ENCODE measurements around the gene UFD1.
"Not testable (repeated sequence)": the region's sequence is repeated elsewhere in the genome, so short reads cannot be mapped to it uniquely, and the experiment has no call there.

Gene UFD1

GRCh38 chr22:19448076-19448607, 30.9 kb downstream of the UFD1 start:
- H3K27me3 ChIP-seq (ENCODE audit: insufficient read depth, low read length): no peaks in the 10 kb centered on the region
- peak overlapping the region; percentile 78 for H3K4me3 ChIP-seq (ENCODE audit: low read depth, low read length)
- peak overlapping the region; percentile 58 for H2AFZ ChIP-seq (ENCODE audit: low read length, unreplicated experiment)
- H3K27ac ChIP-seq (ENCODE audit: low read depth, low read length): peak overlapping the region; percentile 49; the same call in 1 of the 2 replicates
- peaks cover 7% of the 10 kb centered on the region; the same call in 1 of the 2 replicates for H3K36me3 ChIP-seq (ENCODE audit: insufficient read depth, low read length)
- no peaks in the 10 kb centered on the region for H3K4me1 ChIP-seq (ENCODE audit: control insufficient read depth, insufficient read depth, low read length, unreplicated experiment)
- H3K79me2 ChIP-seq (ENCODE audit: control insufficient read depth, insufficient read depth, low read length, unreplicated experiment): peaks cover 20% of the 10 kb centered on the region

GRCh38 chr22:19447330-19448075, 31.5 kb downstream of the UFD1 start, which contains the start of gene C22orf39:
Gene C22orf39, minus strand, starts transcription at chr22:19447711. Its CDS starts 23 bp downstream, at chr22:19447688.
- no peaks in the 10 kb centered on the region for H3K4me1 ChIP-seq (ENCODE audit: control insufficient read depth, insufficient read depth, low read length, unreplicated experiment)
- H3K36me3 ChIP-seq (ENCODE audit: insufficient read depth, low read length): peaks cover 3% of the 10 kb centered on the region; the same call in 1 of the 2 replicates
- H3K27me3 ChIP-seq (ENCODE audit: insufficient read depth, low read length): no peaks in the 10 kb centered on the region
- peaks cover 20% of the 10 kb centered on the region for H3K79me2 ChIP-seq (ENCODE audit: control insufficient read depth, insufficient read depth, low read length, unreplicated experiment)
- peak within 1 kb of the TSS; percentile 78 for H3K4me3 ChIP-seq (ENCODE audit: low read depth, low read length)
- peak within 1 kb of the TSS; percentile 58 for H2AFZ ChIP-seq (ENCODE audit: low read length, unreplicated experiment)
- H3K27ac ChIP-seq (ENCODE audit: low read depth, low read length): peak within 1 kb of the TSS; percentile 49; the same call in 1 of the 2 replicates

- peaks cover 3% of the 10 kb centered on the region; the same call in 1 of the 2 replicates for H3K36me3 ChIP-seq (ENCODE audit: insufficient read depth, low read length)
- H3K4me3 ChIP-seq (ENCODE audit: low read depth, low read length): peak overlapping the region; percentile 78
- no peak overlapping the region for H3K27ac ChIP-seq (ENCODE audit: low read depth, low read length)
- H3K27me3 ChIP-seq (ENCODE audit: insufficient read depth, low read length): no peaks in the 10 kb centered on the region
- H2AFZ ChIP-seq (ENCODE audit: low read length, unreplicated experiment): peak overlapping the region; percentile 44
- H3K79me2 ChIP-seq (ENCODE audit: control insufficient read depth, insufficient read depth, low read length, unreplicated experiment): peaks cover 23% of the 10 kb centered on the region
- H3K4me1 ChIP-seq (ENCODE audit: control insufficient read depth, insufficient read depth, low read length, unreplicated experiment): no peaks in the 10 kb centered on the region
Observed at GRCh38 chr22:19446603-19447329, 32.2 kb downstream of the UFD1 start.

GRCh38 chr22:19445279-19445982, 33.6 kb downstream of the UFD1 start:
- not testable (repeated sequence) for H3K4me3 ChIP-seq (ENCODE audit: low read depth, low read length); H3K27ac ChIP-seq (ENCODE audit: low read depth, low read length); H3K27me3 ChIP-seq (ENCODE audit: insufficient read depth, low read length); H3K4me1 ChIP-seq (ENCODE audit: control insufficient read depth, insufficient read depth, low read length, unreplicated experiment); H2AFZ ChIP-seq (ENCODE audit: low read length, unreplicated experiment); H3K36me3 ChIP-seq (ENCODE audit: insufficient read depth, low read length)
- peaks cover 23% of the 10 kb centered on the region for H3K79me2 ChIP-seq (ENCODE audit: control insufficient read depth, insufficient read depth, low read length, unreplicated experiment)

- no peaks in the 10 kb centered on the region for H3K4me1 ChIP-seq (ENCODE audit: control insufficient read depth, insufficient read depth, low read length, unreplicated experiment)
- no peak overlapping the region for H3K27ac ChIP-seq (ENCODE audit: low read depth, low read length)
- H2AFZ ChIP-seq (ENCODE audit: low read length, unreplicated experiment): no peak overlapping the region
- peaks cover 23% of the 10 kb centered on the region for H3K79me2 ChIP-seq (ENCODE audit: control insufficient read depth, insufficient read depth, low read length, unreplicated experiment)
- no peaks in the 10 kb centered on the region for H3K27me3 ChIP-seq (ENCODE audit: insufficient read depth, low read length)
- H3K4me3 ChIP-seq (ENCODE audit: low read depth, low read length): no peak overlapping the region
- no peaks in the 10 kb centered on the region for H3K36me3 ChIP-seq (ENCODE audit: insufficient read depth, low read length)
Observed at GRCh38 chr22:19443544-19444211, 35.3 kb downstream of the UFD1 start.

- Histone ChIP-seq H3K27me3 (ENCODE audit: insufficient read depth, low read length) (no peaks in the 10 kb centered on the region), H3K4me3 (ENCODE audit: low read depth, low read length) (no peak overlapping the region), H3K27ac (ENCODE audit: low read depth, low read length) (no peak overlapping the region), H3K36me3 (ENCODE audit: insufficient read depth, low read length) (no peaks in the 10 kb centered on the region), H2AFZ (ENCODE audit: low read length, unreplicated experiment) (no peak overlapping the region), H3K4me1 (ENCODE audit: control insufficient read depth, insufficient read depth, low read length, unreplicated experiment) (no peaks in the 10 kb centered on the region), H3K79me2 (ENCODE audit: control insufficient read depth, insufficient read depth, low read length, unreplicated experiment) (peaks cover 23% of the 10 kb centered on the region)
Observed at GRCh38 chr22:19442166-19442565, 36.8 kb downstream of the UFD1 start.

GRCh38 chr22:19440411-19441195, 38.4 kb downstream of the UFD1 start:
- H3K4me1 ChIP-seq (ENCODE audit: control insufficient read depth, insufficient read depth, low read length, unreplicated experiment): no peaks in the 10 kb centered on the region
- peaks cover 12% of the 10 kb centered on the region for H3K79me2 ChIP-seq (ENCODE audit: control insufficient read depth, insufficient read depth, low read length, unreplicated experiment)
- no peaks in the 10 kb centered on the region for H3K27me3 ChIP-seq (ENCODE audit: insufficient read depth, low read length)
- H2AFZ ChIP-seq (ENCODE audit: low read length, unreplicated experiment): no peak overlapping the region
- no peak overlapping the region for H3K27ac ChIP-seq (ENCODE audit: low read depth, low read length)
- H3K36me3 ChIP-seq (ENCODE audit: insufficient read depth, low read length): no peaks in the 10 kb centered on the region
- H3K4me3 ChIP-seq (ENCODE audit: low read depth, low read length): no peak overlapping the region

GRCh38 chr22:19438298-19438697, 40.7 kb downstream of the UFD1 start:
- no peak overlapping the region for H3K27ac ChIP-seq (ENCODE audit: low read depth, low read length)
- H3K79me2 ChIP-seq (ENCODE audit: control insufficient read depth, insufficient read depth, low read length, unreplicated experiment): peaks cover 3% of the 10 kb centered on the region
- no peaks in the 10 kb centered on the region for H3K36me3 ChIP-seq (ENCODE audit: insufficient read depth, low read length)
- H3K4me1 ChIP-seq (ENCODE audit: control insufficient read depth, insufficient read depth, low read length, unreplicated experiment): no peaks in the 10 kb centered on the region
- H3K4me3 ChIP-seq (ENCODE audit: low read depth, low read length): no peak overlapping the region
- no peaks in the 10 kb centered on the region for H3K27me3 ChIP-seq (ENCODE audit: insufficient read depth, low read length)
- no peak overlapping the region for H2AFZ ChIP-seq (ENCODE audit: low read length, unreplicated experiment)

- not testable (repeated sequence) for H3K36me3 ChIP-seq (ENCODE audit: insufficient read depth, low read length); H3K27me3 ChIP-seq (ENCODE audit: insufficient read depth, low read length); H3K4me1 ChIP-seq (ENCODE audit: control insufficient read depth, insufficient read depth, low read length, unreplicated experiment); H2AFZ ChIP-seq (ENCODE audit: low read length, unreplicated experiment); H3K27ac ChIP-seq (ENCODE audit: low read depth, low read length); H3K4me3 ChIP-seq (ENCODE audit: low read depth, low read length); H3K79me2 ChIP-seq (ENCODE audit: control insufficient read depth, insufficient read depth, low read length, unreplicated experiment)
Observed at GRCh38 chr22:19436444-19437161, 42.4 kb downstream of the UFD1 start.
